MM.1S (cell line): ENCODE measurements around the gene ROMO1.

ENCODE experiments used
- DNase-seq: peaks from one replicate; pipeline ENCODE4 v3.0.0-alpha.2; 2015
- H2AFZ ChIP-seq: fragments of 300-600 bp; sonication (generic); 2 replicates; pipeline ENCODE4 v1.6.0; 2016; ENCODE audit warnings: antibody characterized with exemption, low read length
- H3F3A ChIP-seq: fragments of 300-600 bp; sonication (generic); 2 replicates; pipeline ENCODE4 v1.6.1; 2016; ENCODE audit warnings: mild to moderate bottlenecking, antibody characterized with exemption, low read length, moderate library complexity, mixed read lengths; ENCODE audit not compliant: insufficient read depth
- H3K27ac ChIP-seq: fragments of 300-600 bp; sonication (generic); 2 replicates; pipeline ENCODE4 v1.5.1; 2016; ENCODE audit warnings: mild to moderate bottlenecking, low read length
- H3K27me3 ChIP-seq: fragments of 300-600 bp; sonication (generic); replicated peaks from 2 replicates; pipeline ENCODE4 v1.6.0; 2016; ENCODE audit warnings: low read length; ENCODE audit not compliant: insufficient read depth
- H3K36me3 ChIP-seq: fragments of 300-600 bp; sonication (generic); replicated peaks from 2 replicates; pipeline ENCODE4 v1.6.1; 2016; ENCODE audit warnings: mild to moderate bottlenecking, low read length, mixed read lengths; ENCODE audit not compliant: insufficient read depth
- H3K4me1 ChIP-seq: fragments of 300-600 bp; sonication (generic); 2 replicates; pipeline ENCODE4 v1.6.1; 2016; ENCODE audit warnings: low read length, mixed read lengths
- H3K4me2 ChIP-seq: fragments of 300-600 bp; sonication (generic); 2 replicates; pipeline ENCODE4 v1.6.0; 2016; ENCODE audit warnings: low read depth, low read length
- H3K4me3 ChIP-seq: fragments of 300-600 bp; sonication (generic); 2 replicates; pipeline ENCODE4 v1.5.1; 2016; ENCODE audit warnings: low read length, mixed read lengths
- H3K79me2 ChIP-seq: fragments of 300-600 bp; sonication (generic); 2 replicates; pipeline ENCODE4 v1.6.1; 2016; ENCODE audit warnings: mixed run types, low read length, mixed read lengths
- H3K9ac ChIP-seq: fragments of 300-600 bp; sonication (generic); 2 replicates; pipeline ENCODE4 v1.6.1; 2016; ENCODE audit warnings: low read length, mixed read lengths
- H3K9me2 ChIP-seq: fragments of 300-600 bp; sonication (generic); replicated peaks from 2 replicates; pipeline ENCODE4 v1.6.1; 2016; ENCODE audit warnings: mild to moderate bottlenecking, low read length, mixed read lengths; ENCODE audit not compliant: insufficient read depth
- H3K9me3 ChIP-seq: fragments of 300-600 bp; sonication (generic); replicated peaks from 2 replicates; pipeline ENCODE4 v1.6.1; 2016; ENCODE audit warnings: mild to moderate bottlenecking, low read length, mixed read lengths; ENCODE audit not compliant: insufficient read depth
- H4K20me1 ChIP-seq: fragments of 300-600 bp; sonication (generic); 2 replicates; pipeline ENCODE4 v1.6.1; 2016; ENCODE audit warnings: mild to moderate bottlenecking, low read length, moderate library complexity, mixed read lengths; ENCODE audit not compliant: insufficient read depth
- EZH2 ChIP-seq: fragments of 300-600 bp; sonication (generic); optimal IDR thresholded peaks from 2 replicates; pipeline ENCODE3; 2017; ENCODE audit warnings: low read depth, mild to moderate bottlenecking, antibody characterized with exemption, low read length, mixed read lengths
- EZH2phosphoT487 ChIP-seq: fragments of 300-600 bp; sonication (generic); IDR thresholded peaks from 2 replicates; pipeline ENCODE4 v1.6.1; 2018; ENCODE audit warnings: antibody characterized with exemption, low read length
- TF ChIP-seq, protein P1 (sequence below): fragments of 300-600 bp; sonication (generic); IDR thresholded peaks from 2 replicates; pipeline ENCODE4 v1.5.1; 2016; ENCODE audit warnings: antibody characterized with exemption, low read length, mixed read lengths

Gene ROMO1

DNA sequence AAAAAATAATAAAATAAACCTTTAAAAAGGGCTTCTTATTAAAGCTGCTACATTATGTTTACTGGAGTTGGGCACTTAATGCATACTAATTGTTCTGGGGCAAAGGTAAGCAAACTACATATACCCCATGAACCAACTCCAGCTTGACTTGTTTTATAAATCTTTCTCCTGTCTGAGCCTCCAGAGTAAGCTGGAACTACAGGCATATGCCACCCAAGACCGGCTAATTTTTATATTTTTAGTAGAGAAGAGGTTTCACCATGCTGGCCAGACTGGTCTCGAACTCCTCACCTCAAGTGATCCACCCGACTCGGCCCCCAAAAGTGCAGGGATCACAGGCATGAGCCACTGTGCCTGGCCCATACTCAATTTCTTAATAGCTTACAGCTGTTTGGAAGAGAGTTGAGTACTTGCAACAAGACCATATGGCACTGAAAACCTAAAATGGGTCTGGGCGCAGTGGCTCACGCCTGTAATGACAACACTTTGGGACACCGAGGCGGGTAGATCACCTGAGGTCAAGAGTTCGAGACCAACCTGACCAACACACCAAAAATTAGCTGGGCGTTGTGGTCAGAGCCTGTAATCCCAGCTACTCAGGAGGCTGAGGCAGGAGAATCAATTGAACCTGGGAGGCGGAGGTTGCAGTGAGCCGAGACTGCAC lies 19.9 kb downstream of the ROMO1 start:
- TF ChIP-seq EZH2phosphoT487 (no peak), EZH2 (no peak)
- TF ChIP-seq, protein P1, sequence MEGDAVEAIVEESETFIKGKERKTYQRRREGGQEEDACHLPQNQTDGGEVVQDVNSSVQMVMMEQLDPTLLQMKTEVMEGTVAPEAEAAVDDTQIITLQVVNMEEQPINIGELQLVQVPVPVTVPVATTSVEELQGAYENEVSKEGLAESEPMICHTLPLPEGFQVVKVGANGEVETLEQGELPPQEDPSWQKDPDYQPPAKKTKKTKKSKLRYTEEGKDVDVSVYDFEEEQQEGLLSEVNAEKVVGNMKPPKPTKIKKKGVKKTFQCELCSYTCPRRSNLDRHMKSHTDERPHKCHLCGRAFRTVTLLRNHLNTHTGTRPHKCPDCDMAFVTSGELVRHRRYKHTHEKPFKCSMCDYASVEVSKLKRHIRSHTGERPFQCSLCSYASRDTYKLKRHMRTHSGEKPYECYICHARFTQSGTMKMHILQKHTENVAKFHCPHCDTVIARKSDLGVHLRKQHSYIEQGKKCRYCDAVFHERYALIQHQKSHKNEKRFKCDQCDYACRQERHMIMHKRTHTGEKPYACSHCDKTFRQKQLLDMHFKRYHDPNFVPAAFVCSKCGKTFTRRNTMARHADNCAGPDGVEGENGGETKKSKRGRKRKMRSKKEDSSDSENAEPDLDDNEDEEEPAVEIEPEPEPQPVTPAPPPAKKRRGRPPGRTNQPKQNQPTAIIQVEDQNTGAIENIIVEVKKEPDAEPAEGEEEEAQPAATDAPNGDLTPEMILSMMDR, result no peak
- peaks cover 97% of the 10 kb centered on the region for H3K79me2 ChIP-seq
- no peaks in the 10 kb centered on the region; the same call in 1 of the 2 replicates for H3K4me1 ChIP-seq
- no peaks in the 10 kb centered on the region for H3K9me3 ChIP-seq
- no peaks in the 10 kb centered on the region for H3K9me2 ChIP-seq
- no peak overlapping the region for H3K4me2 ChIP-seq
- H3K27me3 ChIP-seq, result no peaks in the 10 kb centered on the region
- no peak overlapping the region for H3K27ac ChIP-seq
- no peak overlapping the region for H3K4me3 ChIP-seq
- peaks cover 9% of the 10 kb centered on the region for H3F3A ChIP-seq
- DNase-seq, result no peak
- H4K20me1 ChIP-seq, result peaks cover 65% of the 10 kb centered on the region
- no peak overlapping the region for H2AFZ ChIP-seq
- H3K9ac ChIP-seq, result no peak overlapping the region
- peaks cover 51% of the 10 kb centered on the region for H3K36me3 ChIP-seq

DNA sequence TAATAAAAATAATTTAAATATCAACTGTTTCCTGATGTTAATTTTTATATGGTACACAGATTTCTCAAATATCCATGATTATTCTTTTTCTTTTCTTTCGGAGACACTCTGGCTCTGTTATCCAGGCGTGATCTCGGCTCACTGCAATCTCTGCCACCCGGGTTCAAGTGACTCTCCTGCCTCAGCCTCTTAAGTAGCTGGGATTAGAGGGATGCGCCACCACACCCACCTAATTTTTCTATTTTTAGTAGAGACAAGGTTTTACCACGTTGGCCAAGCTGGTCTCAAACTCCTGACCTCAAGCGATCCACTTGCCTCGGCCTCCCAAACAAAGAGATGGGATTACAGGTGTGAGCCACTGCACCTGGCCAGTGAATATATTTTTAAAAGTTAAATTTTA lies 20.5 kb downstream of the ROMO1 start:
- peaks cover 11% of the 10 kb centered on the region for H3F3A ChIP-seq

DNA sequence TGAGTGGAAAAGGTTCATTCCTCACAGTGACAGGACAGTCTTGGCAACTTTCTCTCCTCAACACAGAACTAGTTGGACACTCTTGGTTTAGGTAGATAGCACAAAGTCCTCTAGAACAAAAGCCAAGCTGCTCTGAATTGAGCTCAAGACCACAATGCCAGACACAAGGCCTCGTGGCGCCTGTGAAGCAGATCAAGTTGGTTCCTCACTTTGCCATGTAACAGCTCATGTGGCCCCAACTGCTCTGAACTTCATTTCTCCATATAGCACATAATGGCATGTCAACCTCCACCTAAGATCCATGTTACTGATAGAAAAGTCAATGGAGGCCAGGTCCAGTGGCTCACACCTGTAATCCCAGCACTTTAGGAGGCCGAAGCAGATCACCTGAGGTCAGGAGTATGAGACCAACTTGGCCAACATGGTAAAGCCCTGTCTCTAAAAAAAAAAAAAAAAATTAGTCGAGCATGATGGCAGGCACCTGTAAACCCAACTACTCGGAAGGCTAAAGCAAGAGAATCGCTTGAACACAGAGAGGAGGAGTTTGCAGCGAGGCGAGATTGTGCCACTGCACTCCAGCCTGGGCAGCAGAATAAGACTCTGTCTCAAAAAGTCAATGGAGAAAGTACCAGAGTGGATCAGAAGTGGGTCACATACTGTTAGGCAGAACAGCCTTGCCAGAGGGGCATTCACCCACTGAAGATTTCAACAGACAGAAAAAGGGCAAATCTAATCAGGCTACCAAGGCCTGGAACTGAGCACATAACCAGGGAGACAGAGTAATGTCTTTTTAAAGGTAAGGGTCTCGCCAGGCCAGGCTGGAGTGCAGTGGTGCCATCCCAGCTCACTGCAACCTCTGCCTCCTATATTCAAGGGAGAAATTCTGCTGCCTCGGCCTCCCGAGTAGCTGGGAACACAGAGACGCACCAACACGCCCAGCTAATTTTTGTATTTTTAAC lies 21.2 kb downstream of the ROMO1 start:
- TF ChIP-seq, protein P1, result no peak
- TF ChIP-seq EZH2 (no peak), EZH2phosphoT487 (no peak)
- Histone ChIP-seq H3K4me2 (no peak overlapping the region), H3K36me3 (peaks cover 49% of the 10 kb centered on the region), H3F3A (peaks cover 12% of the 10 kb centered on the region), H2AFZ (no peak overlapping the region), H4K20me1 (peaks cover 66% of the 10 kb centered on the region), H3K4me3 (no peak overlapping the region), H3K9me2 (no peaks in the 10 kb centered on the region), H3K27ac (no peak overlapping the region), H3K9me3 (no peaks in the 10 kb centered on the region), H3K27me3 (no peaks in the 10 kb centered on the region), H3K4me1 (no peaks in the 10 kb centered on the region; the same call in 1 of the 2 replicates), H3K79me2 (peaks cover 98% of the 10 kb centered on the region), H3K9ac (no peak overlapping the region)
- no peak for DNase-seq

More for the DNA sequence above, 20.5 kb downstream of the ROMO1 start:
- H3K9me3 ChIP-seq, result no peaks in the 10 kb centered on the region
- H3K4me3 ChIP-seq, result no peak overlapping the region
- DNase-seq, result no peak
- H3K4me1 ChIP-seq, result no peaks in the 10 kb centered on the region; the same call in 1 of the 2 replicates
- no peaks in the 10 kb centered on the region for H3K9me2 ChIP-seq
- no peak overlapping the region for H2AFZ ChIP-seq
- no peak overlapping the region for H3K9ac ChIP-seq
- peaks cover 98% of the 10 kb centered on the region for H3K79me2 ChIP-seq
- no peak overlapping the region for H3K27ac ChIP-seq
- H3K36me3 ChIP-seq, result peaks cover 53% of the 10 kb centered on the region
- no peaks in the 10 kb centered on the region for H3K27me3 ChIP-seq
- TF ChIP-seq, protein P1, result no peak
- TF ChIP-seq EZH2phosphoT487 (no peak), EZH2 (no peak)
- no peak overlapping the region for H3K4me2 ChIP-seq
- H4K20me1 ChIP-seq, result peaks cover 64% of the 10 kb centered on the region
